GM19328 (cell line): ENCODE data around the gene LIAS.
"Not testable (repeated sequence)": the region's sequence is repeated elsewhere in the genome, so short reads cannot be mapped to it uniquely, and the experiment has no call there.

Experiments used
- ATAC-seq: cut with Tn5 transposase; IDR thresholded peaks from one replicate; pipeline ENCODE4 v1.9.1; 2021; ENCODE audit warnings: mild to moderate bottlenecking, moderate library complexity; ENCODE audit not compliant: unreplicated experiment

Gene LIAS

GRCh38 chr4:39458505-39459300, at the start of gene LIAS, which contains the start of gene RPL9:
Gene LIAS, plus strand, starts transcription at chr4:39459056. Its CDS starts 62 bp downstream, at chr4:39459118.
Gene RPL9, minus strand, starts transcription at chr4:39458922. Its CDS starts 483 bp downstream, at chr4:39458439.
- ATAC-seq: peak; percentile 87

- no peak for ATAC-seq
Observed at GRCh38 chr4:39410415-39410814, 48.4 kb upstream of the LIAS start.

- not testable (repeated sequence) for ATAC-seq
Observed at GRCh38 chr4:39411561-39411960, 47.3 kb upstream of the LIAS start.

GRCh38 chr4:39415678-39416283, 43.1 kb upstream of the LIAS start:
- ATAC-seq: no peak

GRCh38 chr4:39422247-39422646, 36.6 kb upstream of the LIAS start:
- no peak for ATAC-seq

- not testable (repeated sequence) for ATAC-seq
Observed at GRCh38 chr4:39425297-39425696, 33.6 kb upstream of the LIAS start.

GRCh38 chr4:39426728-39427127, 32.1 kb upstream of the LIAS start:
- ATAC-seq: no peak

- no peak for ATAC-seq
Observed at GRCh38 chr4:39427520-39428114, 31.2 kb upstream of the LIAS start.

GRCh38 chr4:39429476-39430334, 29.2 kb upstream of the LIAS start:
- ATAC-seq: no peak

GRCh38 chr4:39433878-39434492, 24.9 kb upstream of the LIAS start:
- ATAC-seq: no peak

- ATAC-seq: no peak
Observed at GRCh38 chr4:39435659-39436563, 22.9 kb upstream of the LIAS start.

- ATAC-seq: no peak
Observed at GRCh38 chr4:39441593-39441992, 17.3 kb upstream of the LIAS start.

GRCh38 chr4:39442998-39443397, 15.9 kb upstream of the LIAS start:
- no peak for ATAC-seq

- no peak for ATAC-seq
Observed at GRCh38 chr4:39446483-39446841, 12.4 kb upstream of the LIAS start.

GRCh38 chr4:39446842-39447573, 11.8 kb upstream of the LIAS start:
- peak; percentile 62 for ATAC-seq

GRCh38 chr4:39450618-39451017, 8.2 kb upstream of the LIAS start:
- no peak for ATAC-seq

- no peak for ATAC-seq
Observed at GRCh38 chr4:39451423-39452023, 7.3 kb upstream of the LIAS start.

- ATAC-seq: no peak
Observed at GRCh38 chr4:39452153-39452859, 6.5 kb upstream of the LIAS start.
